B cell (primary cell): ENCODE measurements around the gene LAMTOR3. TPM values are rescaled to one million over a fixed set of nuclear protein-coding genes. Genes with fewer than 3 reads are reported as not detected.

ENCODE experiments used
- ATAC-seq: fragments of 200-7000 bp; cut with Tn5 transposase; one replicate; pipeline ENCODE4 v1.10.0; 2021; ENCODE audit warnings: low read depth, mild to moderate bottlenecking, moderate number of reproducible peaks, moderate library complexity
- CTCF ChIA-PET: fragments of 350-600 bp; sonication (Branson Sonifier 250); formaldehyde crosslinking; loops from one replicate; lab custom pipeline; 2021; ENCODE audit warnings: antibody characterized with exemption, inconsistent platforms; lab: Charles Lee
- POLR2A ChIA-PET: fragments of 350-600 bp; sonication (Branson Sonifier 250); formaldehyde crosslinking; loops from one replicate; lab custom pipeline; 2021; ENCODE audit warnings: antibody characterized with exemption; lab: Charles Lee
- DNase-seq: peaks from one replicate; pipeline ENCODE4 v3.0.0; 2013
- H2AFZ ChIP-seq: 2 replicates; pipeline ENCODE4 v1.6.1; 2012; ENCODE audit warnings: mild to moderate bottlenecking, low read depth, low read length; ENCODE audit not compliant: insufficient read depth, poor library complexity, severe bottlenecking
- H3K27ac ChIP-seq, 2 donors: 1 replicate in 1 of 2; 2 replicates in 1 of 2; pipeline ENCODE4 v1.5.1; 2012 to 2013; ENCODE audit warnings: low read length in 2 of 2, mild to moderate bottlenecking in 2 of 2, moderate library complexity in 1 of 2
- H3K27me3 ChIP-seq, 4 experiments: fragments of 200-600 bp in 1 of 4; sonication (generic) in 1 of 4; replicated peaks in 1 of 4; 1 replicate in 2 of 4; 2 replicates in 2 of 4; pipeline versions ENCODE4 v1.6.1 to v1.7.0; 2013 to 2016; ENCODE audit warnings: low read length in 3 of 4, mild to moderate bottlenecking in 2 of 4, mixed read lengths in 1 of 4, moderate library complexity in 1 of 4; ENCODE audit not compliant: insufficient read depth in 4 of 4, control insufficient read depth in 3 of 4; ENCODE audit errors: control extremely low read depth in 1 of 4
- H3K36me3 ChIP-seq, 2 experiments: replicated peaks in 1 of 2; 1 replicate in 1 of 2; 2 replicates in 1 of 2; pipeline versions ENCODE4 v1.6.1 to v1.7.1; 2013; ENCODE audit warnings: low read length in 1 of 2; ENCODE audit not compliant: insufficient read depth in 2 of 2, control insufficient read depth in 1 of 2; ENCODE audit errors: control extremely low read depth in 1 of 2, extremely low read depth in 1 of 2
- H3K4me1 ChIP-seq, 2 donors: fragments of 200-600 bp in 1 of 2; sonication (generic) in 1 of 2; 1 replicate in 1 of 2; 2 replicates in 1 of 2; pipeline versions ENCODE4 v1.5.1 to v1.6.1; 2013 to 2017; ENCODE audit warnings: low read length in 2 of 2; ENCODE audit not compliant: control insufficient read depth in 2 of 2, insufficient read depth in 2 of 2
- H3K4me2 ChIP-seq: replicated peaks from 2 replicates; pipeline ENCODE3; 2012; ENCODE audit warnings: mild to moderate bottlenecking, low read depth, low read length; ENCODE audit not compliant: poor library complexity, severe bottlenecking
- H3K4me3 ChIP-seq, 5 experiments: fragments of 200-600 bp in 1 of 5; sonication (generic) in 1 of 5; 1 replicate in 3 of 5; 2 replicates in 2 of 5; pipeline versions ENCODE4 v1.5.1 to v1.7.0; 2011 to 2016; ENCODE audit warnings: low read length in 4 of 5, mild to moderate bottlenecking in 4 of 5, low read depth in 2 of 5, control low read depth in 1 of 5, moderate library complexity in 1 of 5; ENCODE audit not compliant: insufficient read depth in 1 of 5; ENCODE audit errors: control extremely low read depth in 1 of 5, extremely low read depth in 1 of 5
- H3K79me2 ChIP-seq: fragments of 200-600 bp; sonication (generic); one replicate; pipeline ENCODE4 v1.6.0; 2016; ENCODE audit warnings: low read length; ENCODE audit not compliant: control insufficient read depth, insufficient read depth
- H3K9ac ChIP-seq: fragments of 200-600 bp; sonication (generic); 2 replicates; pipeline ENCODE4 v1.6.1; 2017; ENCODE audit warnings: mild to moderate bottlenecking, low read length, moderate library complexity
- H3K9me3 ChIP-seq, 3 donors: one replicate each; pipeline versions ENCODE4 v1.6.1 to v1.7.1; 2013; ENCODE audit warnings: low read length in 2 of 3; ENCODE audit not compliant: control insufficient read depth in 2 of 3, insufficient read depth in 1 of 3; ENCODE audit errors: control extremely low read depth in 1 of 3
- H4K20me1 ChIP-seq: 2 replicates; pipeline ENCODE4 v1.6.0; 2012; ENCODE audit warnings: mild to moderate bottlenecking, low read length; ENCODE audit not compliant: insufficient read depth, control insufficient read depth, poor library complexity, severe bottlenecking
- H3K27ac Mint-ChIP-seq: one replicate; pipeline ENCODE4 v1.8.0; 2021; ENCODE audit warnings: mixed read lengths
- H3K27me3 Mint-ChIP-seq: one replicate; pipeline ENCODE4 v1.8.0; 2021; ENCODE audit warnings: mixed read lengths
- H3K4me1 Mint-ChIP-seq: one replicate; pipeline ENCODE4 v1.8.0; 2021; ENCODE audit warnings: mixed read lengths
- H3K4me3 Mint-ChIP-seq: one replicate; pipeline ENCODE4 v1.8.0; 2021; ENCODE audit warnings: mixed read lengths
- H3K9me3 Mint-ChIP-seq: one replicate; pipeline ENCODE4 v1.8.0; 2022; ENCODE audit warnings: mixed read lengths; ENCODE audit not compliant: insufficient read depth
- CTCF ChIP-seq: fragments of 200-600 bp; IDR thresholded peaks from one replicate; pipeline ENCODE4 v1.8.0; 2022; ENCODE audit warnings: antibody characterized with exemption, mild to moderate bottlenecking
- EZH2 ChIP-seq: IDR thresholded peaks from 2 replicates; pipeline ENCODE4 v1.6.1; 2012; ENCODE audit warnings: borderline replicate concordance, low read depth, mild to moderate bottlenecking, moderate library complexity, low read length; ENCODE audit not compliant: insufficient read depth, poor library complexity, severe bottlenecking
- WGBS: methylation state at CpG from one replicate; pipeline ENCODE4 v1.1.5; 2013; ENCODE audit warnings: missing lambda C conversion rate; ENCODE audit not compliant: insufficient coverage; 5-methylcytosine and 5-hydroxymethylcytosine counted together
- intact Hi-C: fragments of 100-400 bp; cut with micrococcal nuclease; formaldehyde crosslinking; loops from one replicate; pipeline ENCODE4 v1.10.0; 2022
- polyA plus RNA-seq: library from polyadenylated mRNA; depleted of rRNA; stranded (reverse); fragments of >200 nt; gene quantifications from 2 replicates; pipeline ENCODE4 v1.2.3, GENCODE V29; 2012
- total RNA-seq, 2 donors: library from RNA; stranded (reverse); fragments of 120-200 nt in 1 of 2; gene quantifications; 1 replicate in 1 of 2; 2 replicates in 1 of 2; pipeline versions ENCODE4 v1.2.3 to v1.2.4, GENCODE V29; 2013 to 2022

LAMTOR3 gene
- total and polyA plus RNA-seq, 2 donors (not counting 1 experiment from before 2014, with no cell fraction given): 8.0 to 18.0 TPM

DNA sequence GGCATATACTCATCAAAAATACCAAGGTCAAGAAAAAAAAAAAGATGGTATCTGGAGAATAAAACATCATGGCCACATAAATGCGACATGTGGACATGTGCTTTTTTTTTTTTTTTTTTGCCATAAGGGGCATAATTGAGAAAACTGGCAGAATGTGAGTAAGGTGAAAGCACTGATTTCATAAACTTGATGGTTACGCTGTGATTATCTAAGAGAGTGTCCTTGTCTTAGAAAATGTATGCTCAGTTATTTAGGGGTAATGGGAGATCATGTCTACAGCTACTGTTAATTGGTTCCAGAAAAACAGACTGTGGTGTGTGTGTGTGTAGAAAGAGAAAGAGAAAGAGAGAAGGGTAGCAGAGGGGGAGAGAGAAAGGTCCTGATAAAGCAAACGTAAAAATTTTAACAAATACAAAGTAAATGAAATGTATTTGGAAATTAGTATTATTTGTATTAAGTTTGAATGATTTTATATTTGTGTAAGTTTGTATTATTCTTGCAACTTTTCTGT, 44.1 kb upstream of the LAMTOR3 start:
- no peak overlapping the region for H3K4me3 ChIP-seq

DNA sequence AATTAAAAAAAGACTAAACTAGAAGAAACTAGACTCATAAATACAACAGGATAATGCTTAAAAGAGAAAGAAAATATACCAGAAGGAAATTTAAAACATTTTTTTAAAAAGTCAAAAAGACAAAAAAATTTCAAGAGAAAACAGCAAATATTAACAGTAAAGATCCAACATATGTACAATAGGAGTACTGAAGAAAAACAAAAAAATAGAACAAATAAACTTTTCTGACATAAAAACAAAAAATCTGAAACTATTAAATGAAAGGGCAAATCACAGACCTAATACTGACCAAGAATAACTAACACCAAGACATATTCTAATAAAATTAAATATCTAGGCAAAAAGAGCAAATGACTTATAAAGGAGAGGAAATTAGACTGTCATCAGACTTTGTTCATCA, 40.7 kb upstream of the LAMTOR3 start:
- H3K4me3 Mint-ChIP-seq: no peak overlapping the region
- no peaks in the 10 kb centered on the region for H3K4me1 ChIP-seq
- DNase-seq (no peak), ATAC-seq (no peak)
- POLR2A ChIA-PET: no interaction called here
- no peaks in the 10 kb centered on the region for H3K27me3 Mint-ChIP-seq
- peaks cover 24% of the 10 kb centered on the region for H3K4me1 Mint-ChIP-seq
- peaks cover 8 to 17% of the 10 kb centered on the region in 2 experiments for H3K36me3 ChIP-seq
- intact Hi-C loops: no loop called here
- no peak overlapping the region for H3K27ac ChIP-seq
- no peak overlapping the region for H3K4me2 ChIP-seq
- H2AFZ ChIP-seq: no peak overlapping the region
- TF ChIP-seq EZH2 (no peak), CTCF (no peak)
- H3K9me3 Mint-ChIP-seq: peaks cover 2% of the 10 kb centered on the region
- H3K79me2 ChIP-seq: peaks cover 96% of the 10 kb centered on the region
- peaks cover 51% of the 10 kb centered on the region for H4K20me1 ChIP-seq
- no peak overlapping the region for H3K9ac ChIP-seq
- CTCF ChIA-PET: no interaction called here
- H3K4me3 ChIP-seq: no peak overlapping the region
- no peak overlapping the region for H3K27ac Mint-ChIP-seq
- H3K27me3 ChIP-seq: no peaks in the 10 kb centered on the region
- H3K9me3 ChIP-seq: peaks cover 4 to 12% (median 9%) of the 10 kb centered on the region in 3 donors

More for the DNA sequence above, 44.1 kb upstream of the LAMTOR3 start:
- H3K4me1 ChIP-seq: peaks cover 0 to 4% of the 10 kb centered on the region in 2 donors
- ChIA-PET POLR2A (interaction anchor here (0.9 kb wide), 1 partner anchor 43 kb away, joined by 3 read pairs; no protein-coding TSS in a partner anchor), CTCF (interaction anchor here (0.6 kb wide), 1 partner anchor 487 kb away, joined by 3 read pairs; no protein-coding TSS in a partner anchor)
- peaks cover 12% of the 10 kb centered on the region in 2 experiments for H3K36me3 ChIP-seq
- Mint-ChIP-seq H3K9me3 (peaks cover 2% of the 10 kb centered on the region), H3K27ac (no peak overlapping the region), H3K4me1 (peaks cover 25% of the 10 kb centered on the region), H3K27me3 (no peaks in the 10 kb centered on the region), H3K4me3 (no peak overlapping the region)
- no peaks in the 10 kb centered on the region for H3K27me3 ChIP-seq
- no peak overlapping the region for H3K9ac ChIP-seq
- no peak overlapping the region for H3K4me2 ChIP-seq
- DNase-seq: no peak
- H3K27ac ChIP-seq: no peak overlapping the region
- H3K9me3 ChIP-seq: peaks cover 4 to 11% (median 9%) of the 10 kb centered on the region in 3 donors
- no peak for TF ChIP-seq EZH2
- TF ChIP-seq CTCF: no peak
- no peak overlapping the region for H2AFZ ChIP-seq
- intact Hi-C loops: no loop called here
- peaks cover 98% of the 10 kb centered on the region for H3K79me2 ChIP-seq
- H4K20me1 ChIP-seq: peaks cover 23% of the 10 kb centered on the region
- no peak for ATAC-seq
- WGBS: 100% methylated on average over 1 of the region's 3 CpGs
